Uterus (tissue), 2 donors: ENCODE data around the gene HES2.

Experiments
- POLR2A ChIP-seq, 2 donors: fragments of 450-650 bp; IDR thresholded peaks; one replicate each; pipeline ENCODE4 v1.6.1; 2016; ENCODE audit warnings: antibody characterized with exemption in 2 of 2, mild to moderate bottlenecking in 1 of 2, moderate library complexity in 1 of 2
- TF ChIP-seq, protein P1 (sequence below), 4 experiments: fragments of 200-600 bp in 2 of 4; fragments of 450-650 bp in 2 of 4; sonication (generic) in 2 of 4; IDR thresholded peaks; one replicate each; pipeline ENCODE4 v1.5.1; 2016 to 2019; ENCODE audit warnings: antibody characterized with exemption in 4 of 4, mild to moderate bottlenecking in 2 of 4, moderate library complexity in 1 of 4

DNA sequence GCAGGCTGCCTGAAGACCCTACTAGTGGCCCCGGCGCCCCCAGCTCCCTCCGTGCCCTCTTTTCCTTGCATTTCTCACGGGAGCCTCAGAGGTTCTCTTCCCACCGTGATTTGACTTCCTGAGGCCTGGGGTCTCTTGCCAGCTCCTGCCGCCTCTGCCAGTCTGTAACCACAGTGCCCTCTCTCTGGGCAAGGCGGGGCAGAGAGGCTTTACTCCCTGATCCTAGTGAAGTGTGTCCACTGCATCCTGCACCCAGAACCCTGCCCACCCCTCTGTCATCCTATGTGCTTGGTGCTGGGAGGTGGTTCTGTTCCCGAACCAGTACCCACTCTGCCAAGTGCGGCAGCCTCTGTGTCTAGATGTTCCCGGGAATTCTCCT lies 7.2 kb upstream of the HES2 start:
- TF ChIP-seq, protein P1, sequence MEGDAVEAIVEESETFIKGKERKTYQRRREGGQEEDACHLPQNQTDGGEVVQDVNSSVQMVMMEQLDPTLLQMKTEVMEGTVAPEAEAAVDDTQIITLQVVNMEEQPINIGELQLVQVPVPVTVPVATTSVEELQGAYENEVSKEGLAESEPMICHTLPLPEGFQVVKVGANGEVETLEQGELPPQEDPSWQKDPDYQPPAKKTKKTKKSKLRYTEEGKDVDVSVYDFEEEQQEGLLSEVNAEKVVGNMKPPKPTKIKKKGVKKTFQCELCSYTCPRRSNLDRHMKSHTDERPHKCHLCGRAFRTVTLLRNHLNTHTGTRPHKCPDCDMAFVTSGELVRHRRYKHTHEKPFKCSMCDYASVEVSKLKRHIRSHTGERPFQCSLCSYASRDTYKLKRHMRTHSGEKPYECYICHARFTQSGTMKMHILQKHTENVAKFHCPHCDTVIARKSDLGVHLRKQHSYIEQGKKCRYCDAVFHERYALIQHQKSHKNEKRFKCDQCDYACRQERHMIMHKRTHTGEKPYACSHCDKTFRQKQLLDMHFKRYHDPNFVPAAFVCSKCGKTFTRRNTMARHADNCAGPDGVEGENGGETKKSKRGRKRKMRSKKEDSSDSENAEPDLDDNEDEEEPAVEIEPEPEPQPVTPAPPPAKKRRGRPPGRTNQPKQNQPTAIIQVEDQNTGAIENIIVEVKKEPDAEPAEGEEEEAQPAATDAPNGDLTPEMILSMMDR (IDR thresholded peaks at IDR 0.05), result no peak
- no peak for TF ChIP-seq POLR2A (IDR thresholded peaks at IDR 0.05)
